Breast epithelium (tissue), 4 donors: ENCODE measurements around the gene CHKA. TPM values are rescaled to one million over a fixed set of nuclear protein-coding genes. Genes with fewer than 3 reads are reported as not detected.

Source experiments
- DNase-seq, 2 donors: peaks; one replicate each; pipeline ENCODE4 v3.0.0-alpha.2; 2019; ENCODE audit warnings: low spot score in 2 of 2
- H3K27ac ChIP-seq, 2 donors: fragments of 200-600 bp; sonication (generic) in 1 of 2; one replicate each; pipeline ENCODE4 v1.5.1; 2016 to 2019; ENCODE audit warnings: mild to moderate bottlenecking in 1 of 2
- H3K27me3 ChIP-seq, 2 donors: fragments of 200-600 bp; sonication (generic) in 1 of 2; one replicate each; pipeline versions ENCODE4 v1.5.1 to v1.6.0; 2017 to 2019; ENCODE audit warnings: control low read depth in 1 of 2, mild to moderate bottlenecking in 1 of 2
- H3K36me3 ChIP-seq: fragments of 200-600 bp; one replicate; pipeline ENCODE4 v1.5.1; 2019
- H3K4me1 ChIP-seq, 2 donors: fragments of 200-600 bp; sonication (generic); one replicate each; pipeline ENCODE4 v1.5.1; 2016 to 2019; ENCODE audit warnings: control low read depth in 1 of 2
- H3K4me3 ChIP-seq, 3 donors: fragments of 200-600 bp; sonication (generic); 1 replicate in 2 of 3; 2 replicates in 1 of 3; pipeline ENCODE4 v1.5.1; 2016 to 2019; ENCODE audit warnings: mild to moderate bottlenecking in 3 of 3, moderate library complexity in 2 of 3
- H3K9me3 ChIP-seq, 2 donors: fragments of 200-600 bp; sonication (generic) in 1 of 2; one replicate each; pipeline ENCODE4 v1.5.1; 2016 to 2019; ENCODE audit warnings: control low read depth in 1 of 2
- POLR2A ChIP-seq: fragments of 450-650 bp; IDR thresholded peaks from one replicate; pipeline ENCODE4 v1.6.1; 2016; ENCODE audit warnings: antibody characterized with exemption, mild to moderate bottlenecking, moderate library complexity
- POLR2AphosphoS5 ChIP-seq, 3 donors: sonication (generic); formaldehyde crosslinking; IDR thresholded peaks; one replicate each; pipeline ENCODE4 v1.6.1; 2017; ENCODE audit warnings: antibody characterized with exemption in 3 of 3
- intact Hi-C: fragments of 100-400 bp; cut with DNase I; formaldehyde crosslinking; loops from one replicate; pipeline ENCODE4 v1.15.1; 2023; ENCODE audit warnings: low total_unique reads
- total RNA-seq, 3 donors: library from RNA; depleted of rRNA; stranded (reverse); fragments of >200 nt; gene quantifications; one replicate each; pipeline ENCODE4 v1.1.0, GENCODE V29; 2016
- TF ChIP-seq, protein P1 (sequence below), 3 donors: fragments of 450-650 bp; IDR thresholded peaks; one replicate each; pipeline ENCODE4 v1.5.1; 2016 to 2017; ENCODE audit warnings: antibody characterized with exemption in 3 of 3, mild to moderate bottlenecking in 3 of 3, moderate library complexity in 3 of 3

CHKA gene
- total RNA-seq, 3 donors from 2014 or later, result 52.1 to 73.0 (median 71.7) TPM

- Histone ChIP-seq H3K4me1 (no peaks in the 10 kb centered on the region), H3K27ac (no peak overlapping the region), H3K4me3 (no peak overlapping the region), H3K9me3 (no peaks in the 10 kb centered on the region), H3K36me3 (no peaks in the 10 kb centered on the region), H3K27me3 (no peaks in the 10 kb centered on the region)
- peak in 1 of 2 donors; percentile 7 for DNase-seq
- TF ChIP-seq, protein P1, sequence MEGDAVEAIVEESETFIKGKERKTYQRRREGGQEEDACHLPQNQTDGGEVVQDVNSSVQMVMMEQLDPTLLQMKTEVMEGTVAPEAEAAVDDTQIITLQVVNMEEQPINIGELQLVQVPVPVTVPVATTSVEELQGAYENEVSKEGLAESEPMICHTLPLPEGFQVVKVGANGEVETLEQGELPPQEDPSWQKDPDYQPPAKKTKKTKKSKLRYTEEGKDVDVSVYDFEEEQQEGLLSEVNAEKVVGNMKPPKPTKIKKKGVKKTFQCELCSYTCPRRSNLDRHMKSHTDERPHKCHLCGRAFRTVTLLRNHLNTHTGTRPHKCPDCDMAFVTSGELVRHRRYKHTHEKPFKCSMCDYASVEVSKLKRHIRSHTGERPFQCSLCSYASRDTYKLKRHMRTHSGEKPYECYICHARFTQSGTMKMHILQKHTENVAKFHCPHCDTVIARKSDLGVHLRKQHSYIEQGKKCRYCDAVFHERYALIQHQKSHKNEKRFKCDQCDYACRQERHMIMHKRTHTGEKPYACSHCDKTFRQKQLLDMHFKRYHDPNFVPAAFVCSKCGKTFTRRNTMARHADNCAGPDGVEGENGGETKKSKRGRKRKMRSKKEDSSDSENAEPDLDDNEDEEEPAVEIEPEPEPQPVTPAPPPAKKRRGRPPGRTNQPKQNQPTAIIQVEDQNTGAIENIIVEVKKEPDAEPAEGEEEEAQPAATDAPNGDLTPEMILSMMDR (IDR thresholded peaks at IDR 0.05), result no peak
- TF ChIP-seq POLR2A (no peak), POLR2AphosphoS5 (IDR thresholded peaks at IDR 0.05) (no peak)
- intact Hi-C loops, result no loop called here
Observed at GRCh38 chr11:68159161-68159560, 38.0 kb upstream of the CHKA start.

DNA sequence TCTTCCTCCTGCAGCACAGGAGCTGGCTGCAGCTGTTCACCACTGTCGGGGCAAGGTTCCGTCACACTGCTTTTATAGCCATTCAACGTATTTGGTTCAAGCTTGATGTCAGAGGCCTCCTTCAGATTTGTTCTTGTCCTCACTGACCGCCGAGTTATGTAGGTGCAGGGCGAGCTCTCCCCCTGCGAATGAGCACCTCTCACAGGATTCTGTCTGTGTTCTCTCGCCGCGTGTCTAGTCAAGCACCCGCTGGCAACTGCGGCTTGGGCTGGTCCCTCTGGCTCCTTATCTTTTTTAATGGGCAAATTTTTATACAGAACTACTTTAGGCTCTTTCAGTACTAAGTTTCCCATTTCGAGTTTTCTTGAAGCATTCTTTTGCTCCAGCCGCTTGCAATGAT lies 37.4 kb upstream of the CHKA start:
- H3K36me3 ChIP-seq, result no peaks in the 10 kb centered on the region
- intact Hi-C loops, result no loop called here

DNA sequence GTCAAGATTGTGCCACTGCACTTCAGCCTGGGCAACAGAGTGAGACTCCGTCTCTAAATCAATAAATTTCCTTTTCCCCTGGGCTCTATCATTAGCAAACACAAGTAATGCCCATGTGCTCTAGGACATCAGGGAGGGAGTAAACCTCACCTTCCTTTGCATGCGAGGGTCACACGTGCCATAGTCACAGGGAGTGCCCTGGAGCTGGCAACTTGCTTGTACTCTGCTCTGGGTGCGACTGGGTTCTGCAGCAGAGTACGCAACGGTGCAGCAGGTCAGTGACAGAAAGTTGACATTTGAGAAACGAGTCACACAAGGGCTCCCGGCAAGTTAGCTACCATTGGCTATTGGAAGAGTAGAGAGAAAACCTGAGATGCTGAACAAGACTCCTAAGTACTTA lies 32.6 kb upstream of the CHKA start:
- no peak for TF ChIP-seq POLR2A
- TF ChIP-seq, protein P1 (IDR thresholded peaks at IDR 0.05), result no peak
- TF ChIP-seq POLR2AphosphoS5 (IDR thresholded peaks at IDR 0.05), result no peak

More for the DNA sequence above, 37.4 kb upstream of the CHKA start:
- Histone ChIP-seq H3K27me3 (no peaks in the 10 kb centered on the region), H3K9me3 (no peaks in the 10 kb centered on the region), H3K4me3 (no peak overlapping the region), H3K27ac (no peak overlapping the region), H3K4me1 (no peaks in the 10 kb centered on the region)
- DNase-seq, result peak in 1 of 2 donors; percentile 11
- TF ChIP-seq POLR2AphosphoS5 (IDR thresholded peaks at IDR 0.05) (no peak), POLR2A (no peak)
- TF ChIP-seq, protein P1 (IDR thresholded peaks at IDR 0.05), result no peak

GRCh38 chr11:68150037-68150436 lies 28.8 kb upstream of the CHKA start:
- Histone ChIP-seq H3K27ac (no peak overlapping the region), H3K9me3 (no peaks in the 10 kb centered on the region), H3K4me1 (peaks cover 8 to 10% of the 10 kb centered on the region in 2 donors), H3K36me3 (no peaks in the 10 kb centered on the region), H3K4me3 (no peak overlapping the region), H3K27me3 (no peaks in the 10 kb centered on the region)
- TF ChIP-seq, protein P1 (IDR thresholded peaks at IDR 0.05), result no peak
- TF ChIP-seq POLR2AphosphoS5 (IDR thresholded peaks at IDR 0.05), result no peak
- TF ChIP-seq POLR2A, result no peak
- no peak for DNase-seq
- intact Hi-C loops, result no loop called here

More for the DNA sequence above, 32.6 kb upstream of the CHKA start:
- H3K4me3 ChIP-seq, result no peak overlapping the region
- no peaks in the 10 kb centered on the region for H3K36me3 ChIP-seq
- no peaks in the 10 kb centered on the region for H3K9me3 ChIP-seq
- no peaks in the 10 kb centered on the region for H3K27me3 ChIP-seq
- DNase-seq, result peak in 1 of 2 donors; percentile 15
- intact Hi-C loops, result no loop called here
- H3K4me1 ChIP-seq, result no peaks in the 10 kb centered on the region
- no peak overlapping the region for H3K27ac ChIP-seq

DNA sequence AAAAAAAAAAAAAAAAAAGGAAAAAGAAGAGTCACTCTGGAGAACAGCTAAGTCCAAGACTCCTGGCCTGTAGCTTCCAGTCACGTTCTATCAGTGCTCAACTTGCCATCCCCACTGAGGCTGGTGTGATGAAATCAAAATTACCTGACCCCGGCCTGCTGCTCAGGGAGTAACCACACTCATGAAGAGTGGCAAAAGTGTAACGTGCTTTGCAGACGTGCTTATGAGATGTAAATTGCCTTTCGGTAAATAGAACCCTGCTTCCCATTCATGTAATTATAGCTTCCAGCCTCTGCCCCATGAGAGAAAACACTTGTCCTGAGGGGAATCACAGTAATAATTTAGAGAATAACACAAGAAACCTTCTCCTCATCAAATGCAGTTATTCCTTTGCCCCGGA lies 28.2 kb upstream of the CHKA start:
- Histone ChIP-seq H3K27ac (no peak overlapping the region), H3K9me3 (no peaks in the 10 kb centered on the region), H3K36me3 (no peaks in the 10 kb centered on the region), H3K4me1 (peaks cover 8 to 10% of the 10 kb centered on the region in 2 donors), H3K4me3 (no peak overlapping the region), H3K27me3 (no peaks in the 10 kb centered on the region)
- DNase-seq, result no peak
- intact Hi-C loops, result no loop called here
- TF ChIP-seq, protein P1 (IDR thresholded peaks at IDR 0.05), result no peak
- TF ChIP-seq POLR2AphosphoS5 (IDR thresholded peaks at IDR 0.05), result peak in 1 of 3 donors; percentile 27
